NCI-H82 treated with DMSO at 0.1 percent for 48 hours (cell line): Measurements from ENCODE around the gene RTCB.

Experiments
- DNase-seq: peaks from one replicate; lab custom pipeline; 2025; ENCODE audit not compliant: unreplicated experiment; lab: John Stamatoyannopoulos, UW

RTCB gene

DNA sequence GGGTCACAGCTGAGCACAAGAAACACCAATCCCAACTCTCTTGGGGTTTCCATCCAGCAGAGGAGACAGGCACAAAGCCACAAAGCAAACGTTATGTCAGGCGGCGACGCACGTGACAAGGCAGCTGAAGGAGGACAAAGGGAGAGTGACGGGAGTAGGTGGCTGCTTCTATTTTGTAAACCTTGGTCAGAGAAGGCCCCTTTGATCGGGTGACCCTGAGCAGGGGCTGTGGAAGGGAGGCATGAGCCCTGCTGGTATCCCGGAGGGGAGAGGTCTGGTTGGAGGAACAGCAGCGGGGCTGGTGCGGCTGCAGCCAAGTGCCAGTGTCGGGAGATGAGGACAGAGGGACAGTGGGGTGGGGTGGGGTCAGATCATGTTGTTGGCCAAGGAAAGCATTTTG lies 71.6 kb downstream of the RTCB start:
- no peak for DNase-seq

DNA sequence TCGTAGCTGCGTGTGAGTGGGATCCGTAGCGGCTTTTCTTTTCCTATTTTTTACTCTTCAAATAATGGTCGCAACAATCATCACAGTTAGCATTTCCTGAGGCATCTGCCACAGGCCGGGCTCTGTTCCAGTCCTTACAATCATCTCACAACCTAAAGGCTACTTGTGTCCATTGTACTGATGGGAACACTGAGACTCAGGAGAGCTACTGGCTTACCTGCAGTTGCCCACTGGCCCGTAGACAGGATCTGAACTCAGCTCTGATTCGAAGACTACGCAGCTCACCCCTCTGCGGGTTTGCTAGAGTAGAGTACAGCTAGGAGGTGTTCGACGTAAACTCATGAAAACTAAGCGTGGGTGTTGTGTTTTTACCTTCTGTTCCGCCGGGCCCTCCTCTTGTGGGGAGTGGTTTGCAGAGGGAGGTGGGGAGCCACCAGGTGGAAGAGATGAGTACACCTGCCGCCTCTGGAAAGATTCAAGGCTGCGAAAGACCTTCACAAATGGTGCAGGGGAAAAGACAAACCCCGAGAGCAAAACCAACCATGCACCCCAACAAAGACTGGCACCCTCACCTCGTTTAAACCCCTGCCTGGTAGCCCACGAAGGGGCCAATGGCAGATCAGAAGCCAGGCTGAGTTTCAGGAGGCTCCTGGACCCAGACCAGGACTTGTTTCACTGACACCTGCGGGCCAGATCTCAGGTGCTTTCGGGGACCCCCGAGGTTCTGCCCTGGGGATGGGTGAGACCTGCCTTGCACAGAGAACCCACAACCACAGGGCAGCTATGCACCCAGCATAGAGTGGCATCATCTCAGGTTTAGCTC lies 72.6 kb downstream of the RTCB start:
- DNase-seq, result no peak

DNA sequence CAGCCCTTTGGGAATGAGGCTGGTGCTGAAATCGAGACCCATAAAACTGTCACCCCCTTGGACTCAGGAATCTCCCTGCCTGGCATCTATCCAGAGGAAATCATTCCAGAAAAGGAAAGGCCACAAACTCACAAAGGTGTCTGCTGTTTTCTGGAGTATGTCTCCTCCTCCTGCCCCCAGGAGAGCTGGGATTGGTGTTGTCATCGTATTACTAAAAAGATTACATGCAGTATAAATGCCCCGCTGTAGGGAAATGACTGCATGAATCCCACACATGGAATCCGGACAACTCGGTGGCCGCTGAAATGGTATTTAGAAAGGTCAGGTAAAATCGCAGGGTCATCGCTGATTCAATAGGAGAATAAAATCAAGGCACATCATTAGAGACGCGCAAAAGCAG lies 73.3 kb downstream of the RTCB start:
- no peak for DNase-seq
